OCI-LY7 (cell line): Measurements from ENCODE around the gene ZSWIM8. TPM values are rescaled to one million over a fixed set of nuclear protein-coding genes. Genes with fewer than 3 reads are reported as not detected.

Experiments
- BruUV-seq: library from RNA; stranded (reverse); fragments of 400-500 nt; replicated peaks from 2 replicates; lab custom pipeline; 2021; lab: Mats Ljungman, UMichigan
- CTCF ChIA-PET: fragments of 300-600 bp; sonication (Branson Sonifier 250); formaldehyde crosslinking; loops from one replicate; lab custom pipeline; 2022; ENCODE audit warnings: antibody characterized with exemption; ENCODE audit not compliant: unreplicated experiment; lab: Charles Lee
- POLR2A ChIA-PET: fragments of 300-600 bp; sonication (Branson Sonifier 250); formaldehyde crosslinking; loops from one replicate; lab custom pipeline; 2022; ENCODE audit warnings: antibody characterized with exemption; lab: Charles Lee
- DNase-seq: peaks from one replicate; pipeline ENCODE4 v3.0.0-alpha.2; 2015; ENCODE audit warnings: low spot score
- H2AFZ ChIP-seq: fragments of 200-600 bp; sonication (generic), shearing (Covaris generic); 2 replicates; pipeline ENCODE4 v1.6.1; 2014; ENCODE audit warnings: mild to moderate bottlenecking, antibody characterized with exemption, low read length, moderate library complexity
- H3K27ac ChIP-seq: fragments of 200-600 bp; sonication (generic); 2 replicates; pipeline ENCODE4 v1.5.1; 2014; ENCODE audit warnings: mixed run types, low read depth, mild to moderate bottlenecking, moderate library complexity, low read length, inconsistent platforms; ENCODE audit not compliant: poor library complexity, severe bottlenecking
- H3K36me3 ChIP-seq: fragments of 200-600 bp; sonication (generic); 2 replicates; pipeline ENCODE4 v1.6.1; 2014; ENCODE audit warnings: mild to moderate bottlenecking, antibody characterized with exemption, low read length, moderate library complexity, mixed read lengths; ENCODE audit not compliant: insufficient read depth
- H3K4me1 ChIP-seq: fragments of 200-600 bp; sonication (generic); 2 replicates; pipeline ENCODE4 v1.5.1; 2014; ENCODE audit warnings: mild to moderate bottlenecking, low read length; ENCODE audit not compliant: insufficient read depth, poor library complexity, severe bottlenecking
- H3K4me2 ChIP-seq: fragments of 200-600 bp; sonication (generic); 2 replicates; pipeline ENCODE4 v1.6.1; 2014; ENCODE audit warnings: mild to moderate bottlenecking, low read length
- H3K4me3 ChIP-seq: fragments of 200-600 bp; sonication (generic); 2 replicates; pipeline ENCODE4 v1.5.1; 2014; ENCODE audit warnings: mild to moderate bottlenecking, low read depth, low read length; ENCODE audit not compliant: poor library complexity, severe bottlenecking
- H3K79me2 ChIP-seq: fragments of 200-600 bp; sonication (generic); 2 replicates; pipeline ENCODE4 v1.6.1; 2016; ENCODE audit warnings: low read depth, mild to moderate bottlenecking, low read length, moderate library complexity, mixed read lengths; ENCODE audit not compliant: insufficient read depth
- H3K9me2 ChIP-seq: fragments of 200-600 bp; sonication (generic); 2 replicates; pipeline ENCODE4 v1.6.1; 2016; ENCODE audit warnings: mild to moderate bottlenecking, low read length, mixed read lengths; ENCODE audit not compliant: insufficient read depth
- H3K9me3 ChIP-seq: fragments of 200-600 bp; sonication (generic); 2 replicates; pipeline ENCODE4 v1.6.1; 2014; ENCODE audit warnings: mild to moderate bottlenecking, mixed run types, low read length, mixed read lengths
- H4K20me1 ChIP-seq: fragments of 200-600 bp; sonication (generic); 2 replicates; pipeline ENCODE4 v1.6.1; 2014; ENCODE audit warnings: mild to moderate bottlenecking, antibody characterized with exemption, low read length, moderate library complexity, mixed read lengths; ENCODE audit not compliant: insufficient read depth
- EZH2phosphoT487 ChIP-seq: fragments of 200-600 bp; sonication (generic); IDR thresholded peaks from 2 replicates; pipeline ENCODE4 v1.6.1; 2018; ENCODE audit warnings: low read depth, borderline replicate concordance, mild to moderate bottlenecking, mixed run types, antibody characterized with exemption, low read length, moderate library complexity, mixed read lengths
- intact Hi-C: fragments of 100-400 bp; cut with micrococcal nuclease; formaldehyde crosslinking; loops from one replicate; pipeline ENCODE4 v1.10.0; 2022; ENCODE audit not compliant: unreplicated experiment
- total RNA-seq, 2 experiments: library from RNA; depleted of rRNA in 1 of 2; stranded (reverse); fragments of >200 nt in 1 of 2; shearing (Covaris generic) in 1 of 2; gene quantifications; 2 replicates each; pipeline ENCODE4 v1.2.3, GENCODE V29; 2014 to 2022
- TF ChIP-seq, protein P1 (sequence below): fragments of 200-600 bp; sonication (generic); conservative IDR thresholded peaks from 2 replicates; pipeline ENCODE4 v1.5.1; 2014; ENCODE audit warnings: mild to moderate bottlenecking, antibody characterized with exemption, low read length, moderate library complexity, mixed read lengths

Gene ZSWIM8
- total RNA-seq, 2 experiments from 2014 or later, result 22.0 to 52.6 TPM

DNA sequence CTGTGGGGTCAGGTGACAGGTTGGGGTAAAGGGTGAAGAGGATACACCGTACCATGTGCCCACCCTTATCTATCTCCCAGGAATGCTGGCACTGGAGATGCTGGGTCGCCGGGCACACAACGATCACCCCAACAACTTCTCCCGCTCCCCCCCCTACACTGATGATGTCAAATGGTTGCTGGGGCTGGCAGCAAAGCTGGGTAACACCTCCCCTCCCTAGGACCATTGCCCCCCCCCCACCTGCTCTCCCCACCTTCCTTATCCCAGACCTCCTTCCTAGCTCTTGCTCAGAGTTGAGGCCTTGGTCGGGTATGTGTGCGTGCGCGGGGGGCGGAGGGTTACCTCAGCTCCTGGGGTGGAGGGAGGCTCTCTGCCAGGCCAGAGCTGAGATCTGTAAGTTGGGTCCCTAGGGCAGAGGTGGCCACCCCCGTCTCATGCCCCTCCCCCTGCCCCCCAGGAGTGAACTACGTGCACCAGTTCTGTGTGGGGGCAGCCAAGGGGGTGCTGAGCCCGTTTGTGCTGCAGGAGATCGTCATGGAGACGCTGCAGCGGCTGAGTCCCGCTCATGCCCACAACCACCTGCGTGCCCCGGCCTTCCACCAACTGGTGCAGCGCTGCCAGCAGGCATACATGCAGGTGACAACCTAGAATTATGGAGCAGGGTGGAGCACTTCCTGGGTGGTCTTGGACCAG, 15.3 kb downstream of the ZSWIM8 start:
- no peak overlapping the region for H2AFZ ChIP-seq
- no peaks in the 10 kb centered on the region for H3K9me3 ChIP-seq
- no peaks in the 10 kb centered on the region for H3K9me2 ChIP-seq
- peaks cover 82% of the 10 kb centered on the region for H3K36me3 ChIP-seq
- no peak for TF ChIP-seq EZH2phosphoT487
- TF ChIP-seq, protein P1, sequence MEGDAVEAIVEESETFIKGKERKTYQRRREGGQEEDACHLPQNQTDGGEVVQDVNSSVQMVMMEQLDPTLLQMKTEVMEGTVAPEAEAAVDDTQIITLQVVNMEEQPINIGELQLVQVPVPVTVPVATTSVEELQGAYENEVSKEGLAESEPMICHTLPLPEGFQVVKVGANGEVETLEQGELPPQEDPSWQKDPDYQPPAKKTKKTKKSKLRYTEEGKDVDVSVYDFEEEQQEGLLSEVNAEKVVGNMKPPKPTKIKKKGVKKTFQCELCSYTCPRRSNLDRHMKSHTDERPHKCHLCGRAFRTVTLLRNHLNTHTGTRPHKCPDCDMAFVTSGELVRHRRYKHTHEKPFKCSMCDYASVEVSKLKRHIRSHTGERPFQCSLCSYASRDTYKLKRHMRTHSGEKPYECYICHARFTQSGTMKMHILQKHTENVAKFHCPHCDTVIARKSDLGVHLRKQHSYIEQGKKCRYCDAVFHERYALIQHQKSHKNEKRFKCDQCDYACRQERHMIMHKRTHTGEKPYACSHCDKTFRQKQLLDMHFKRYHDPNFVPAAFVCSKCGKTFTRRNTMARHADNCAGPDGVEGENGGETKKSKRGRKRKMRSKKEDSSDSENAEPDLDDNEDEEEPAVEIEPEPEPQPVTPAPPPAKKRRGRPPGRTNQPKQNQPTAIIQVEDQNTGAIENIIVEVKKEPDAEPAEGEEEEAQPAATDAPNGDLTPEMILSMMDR, result no peak
- no peaks in the 10 kb centered on the region for H3K79me2 ChIP-seq
- POLR2A ChIA-PET, result no interaction called here
- intact Hi-C loops, result no loop called here
- CTCF ChIA-PET, result no interaction called here
- H3K4me2 ChIP-seq, result no peak overlapping the region
- DNase-seq, result no peak
- H3K4me3 ChIP-seq, result no peak overlapping the region
- peaks cover 8% of the 10 kb centered on the region for H3K4me1 ChIP-seq
- no peaks in the 10 kb centered on the region for H4K20me1 ChIP-seq
- BruUV-seq, result no TSS peak
- H3K27ac ChIP-seq, result no peak overlapping the region

- Histone ChIP-seq H3K79me2 (no peaks in the 10 kb centered on the region), H3K4me2 (no peak overlapping the region), H3K9me3 (no peaks in the 10 kb centered on the region), H4K20me1 (no peaks in the 10 kb centered on the region), H3K9me2 (no peaks in the 10 kb centered on the region), H3K27ac (no peak overlapping the region), H3K36me3 (peaks cover 82% of the 10 kb centered on the region), H2AFZ (no peak overlapping the region), H3K4me1 (peaks cover 8% of the 10 kb centered on the region), H3K4me3 (no peak overlapping the region)
- TSS peak; percentile 48 for BruUV-seq
- no peak for DNase-seq
- TF ChIP-seq EZH2phosphoT487, result no peak
- TF ChIP-seq, protein P1, result no peak
- ChIA-PET CTCF (no interaction called here), POLR2A (no interaction called here)
- intact Hi-C loops, result no loop called here
Measured at GRCh38 chr10:73801253-73801590, 15.8 kb downstream of the ZSWIM8 start.

- Histone ChIP-seq H3K4me1 (peaks cover 8% of the 10 kb centered on the region), H4K20me1 (no peaks in the 10 kb centered on the region), H3K9me3 (no peaks in the 10 kb centered on the region), H3K27ac (no peak overlapping the region), H3K36me3 (peaks cover 85% of the 10 kb centered on the region), H3K4me2 (no peak overlapping the region), H3K9me2 (no peaks in the 10 kb centered on the region), H2AFZ (no peak overlapping the region), H3K79me2 (no peaks in the 10 kb centered on the region), H3K4me3 (no peak overlapping the region)
- no peak for DNase-seq
- no peak for TF ChIP-seq EZH2phosphoT487
- TF ChIP-seq, protein P1, result no peak
- intact Hi-C loops, result no loop called here
- BruUV-seq, result no TSS peak
- CTCF ChIA-PET, result no interaction called here
- POLR2A ChIA-PET, result interaction anchor here (1.6 kb wide), 1 partner anchor 19 kb away, joined by 4 read pairs; no protein-coding TSS in a partner anchor
Measured at GRCh38 chr10:73802276-73802991, 17.0 kb downstream of the ZSWIM8 start.
